Measurements from ENCODE around the gene WWOX. TPM values are rescaled to one million over a fixed set of nuclear protein-coding genes. Genes with fewer than 3 reads are reported as not detected.

The WWOX gene
- total RNA-seq, 1 donor: 24.2 TPM

- H3K4me3 ChIP-seq (ENCODE audit: low read depth, low read length): no peak overlapping the region
- TF ChIP-seq CTCF (IDR thresholded peaks at IDR 0.05; ENCODE audit: insufficient read depth, low read length): no peak
- DNase-seq (ENCODE audit: low read depth): no peak
Measured at GRCh38 chr16:79072517-79072916, 973.1 kb downstream of the WWOX start.

- H3K4me3 ChIP-seq (ENCODE audit: low read depth, low read length): no peak overlapping the region
- no peak for DNase-seq (ENCODE audit: low read depth)
- no peak for TF ChIP-seq CTCF (IDR thresholded peaks at IDR 0.05; ENCODE audit: insufficient read depth, low read length)
Measured at GRCh38 chr16:79073566-79073965, 974.1 kb downstream of the WWOX start.

GRCh38 chr16:79074541-79074940 is 975.1 kb downstream of the WWOX start:
- H3K4me3 ChIP-seq (ENCODE audit: low read depth, low read length): no peak overlapping the region
- no peak for TF ChIP-seq CTCF (IDR thresholded peaks at IDR 0.05; ENCODE audit: insufficient read depth, low read length)
- no peak for DNase-seq (ENCODE audit: low read depth)

- H3K4me3 ChIP-seq (ENCODE audit: low read depth, low read length): no peak overlapping the region
- TF ChIP-seq CTCF (IDR thresholded peaks at IDR 0.05; ENCODE audit: insufficient read depth, low read length): no peak
- DNase-seq (ENCODE audit: low read depth): no peak
Measured at GRCh38 chr16:79074951-79075350, 975.5 kb downstream of the WWOX start.

GRCh38 chr16:79076047-79076767 is 976.8 kb downstream of the WWOX start:
- no peak for DNase-seq (ENCODE audit: low read depth)
- TF ChIP-seq CTCF (IDR thresholded peaks at IDR 0.05; ENCODE audit: insufficient read depth, low read length): no peak
- no peak overlapping the region for H3K4me3 ChIP-seq (ENCODE audit: low read depth, low read length)

- no peak overlapping the region for H3K4me3 ChIP-seq (ENCODE audit: low read depth, low read length)
- DNase-seq (ENCODE audit: low read depth): no peak
- TF ChIP-seq CTCF (IDR thresholded peaks at IDR 0.05; ENCODE audit: insufficient read depth, low read length): no peak
Measured at GRCh38 chr16:79077346-79077745, 977.9 kb downstream of the WWOX start.
